ENCODE results near the gene POC1B. TPM values are rescaled to one million over a fixed set of nuclear protein-coding genes. Genes with fewer than 3 reads are reported as not detected.

Gene POC1B
- total RNA-seq, 1 experiment from 2014 or later = 25.0 TPM

DNA sequence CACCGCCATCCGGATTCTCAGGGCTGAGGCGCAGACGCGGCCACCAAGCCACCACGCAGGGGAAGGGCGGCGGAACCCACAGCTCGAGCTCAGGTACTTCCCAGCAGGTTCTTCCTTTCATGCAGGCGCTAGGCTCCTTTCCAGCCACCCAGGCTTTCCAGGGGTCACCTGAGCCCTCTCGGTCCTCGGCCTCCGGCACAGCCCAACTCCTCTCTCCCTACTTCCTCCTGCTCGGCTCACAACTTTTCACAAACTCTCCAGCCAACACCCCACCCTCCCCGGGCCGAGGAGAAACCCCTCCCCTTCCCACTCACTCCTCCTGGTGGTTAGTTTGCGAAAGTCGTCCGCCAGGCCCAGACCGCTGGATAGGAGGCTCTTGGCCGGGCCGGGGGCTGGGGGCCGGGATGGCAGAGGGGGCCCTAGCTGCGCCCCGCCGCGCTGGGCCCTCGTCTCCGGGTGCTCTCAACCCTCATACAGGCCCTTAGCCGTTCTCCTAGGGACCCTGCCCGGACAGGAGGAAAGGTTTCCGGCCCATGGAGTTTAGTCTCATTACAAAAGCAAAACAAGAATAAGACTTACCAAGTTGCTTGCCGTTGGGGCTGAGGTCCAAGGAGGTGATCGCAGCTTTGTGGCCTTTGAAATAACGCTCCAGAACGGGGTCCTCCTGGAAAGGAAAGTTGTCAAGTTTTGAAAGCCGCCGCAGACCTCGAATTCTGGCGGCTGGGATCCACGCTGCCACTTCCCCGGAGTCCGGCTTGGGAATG, 1.1 kb downstream of the POC1B start, which contains the start of gene GALNT4:
TSS of gene GALNT4 (minus strand) at position 256 of the 764 bp plus-strand sequence. CDS start at position 9, 247 bp downstream.
- peaks cover 47% of the 10 kb centered on the region for H3K4me1 ChIP-seq (ENCODE audit: insufficient read depth, low read length)
- H3K27me3 ChIP-seq (ENCODE audit: low read length) = no peaks in the 10 kb centered on the region
- H3K9me3 ChIP-seq (ENCODE audit: low read length) = no peaks in the 10 kb centered on the region
- intact Hi-C loops (cut with micrococcal nuclease) = loop anchor here (1.0 to 10.0 kb wide), 5 partner anchors 49 to 300 kb away; partner anchors contain the start of gene DUSP6
- peak within 1 kb of the TSS; percentile 81 for H3K9ac ChIP-seq (ENCODE audit: low read length)
- ATAC-seq (peak; percentile 69), DNase-seq (peak; percentile 90)
- H3F3A ChIP-seq (ENCODE audit: low read length, unreplicated experiment) = no peaks in the 10 kb centered on the region
- H2AFZ ChIP-seq (ENCODE audit: low read length) = peak within 1 kb of the TSS; percentile 84
- TF ChIP-seq, protein P1, sequence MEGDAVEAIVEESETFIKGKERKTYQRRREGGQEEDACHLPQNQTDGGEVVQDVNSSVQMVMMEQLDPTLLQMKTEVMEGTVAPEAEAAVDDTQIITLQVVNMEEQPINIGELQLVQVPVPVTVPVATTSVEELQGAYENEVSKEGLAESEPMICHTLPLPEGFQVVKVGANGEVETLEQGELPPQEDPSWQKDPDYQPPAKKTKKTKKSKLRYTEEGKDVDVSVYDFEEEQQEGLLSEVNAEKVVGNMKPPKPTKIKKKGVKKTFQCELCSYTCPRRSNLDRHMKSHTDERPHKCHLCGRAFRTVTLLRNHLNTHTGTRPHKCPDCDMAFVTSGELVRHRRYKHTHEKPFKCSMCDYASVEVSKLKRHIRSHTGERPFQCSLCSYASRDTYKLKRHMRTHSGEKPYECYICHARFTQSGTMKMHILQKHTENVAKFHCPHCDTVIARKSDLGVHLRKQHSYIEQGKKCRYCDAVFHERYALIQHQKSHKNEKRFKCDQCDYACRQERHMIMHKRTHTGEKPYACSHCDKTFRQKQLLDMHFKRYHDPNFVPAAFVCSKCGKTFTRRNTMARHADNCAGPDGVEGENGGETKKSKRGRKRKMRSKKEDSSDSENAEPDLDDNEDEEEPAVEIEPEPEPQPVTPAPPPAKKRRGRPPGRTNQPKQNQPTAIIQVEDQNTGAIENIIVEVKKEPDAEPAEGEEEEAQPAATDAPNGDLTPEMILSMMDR (conservative IDR thresholded peaks at IDR 0.05; ENCODE audit: low read depth, low read length) = peak; percentile 75
- TF ChIP-seq EZH2 (IDR thresholded peaks at IDR 0.05; ENCODE audit: low read length, unreplicated experiment) = no peak
- peak within 1 kb of the TSS; percentile 81 for H3K27ac ChIP-seq (ENCODE audit: low read length)
- ChIA-PET CTCF (interaction anchor here (0.6 kb wide), 1 partner anchor 466 kb away, joined by 4 read pairs; no protein-coding TSS in a partner anchor), POLR2A (ENCODE audit: unreplicated experiment) (no interaction called here)
- H3K79me2 ChIP-seq (ENCODE audit: low read length) = peaks cover 64% of the 10 kb centered on the region
- H3K9me2 ChIP-seq (replicated peaks; ENCODE audit: low read length) = no peaks in the 10 kb centered on the region
- peak within 1 kb of the TSS; percentile 78 for H3K4me2 ChIP-seq (ENCODE audit: low read length)
- no peaks in the 10 kb centered on the region for H4K20me1 ChIP-seq (ENCODE audit: low read length)
- peak within 1 kb of the TSS; percentile 91 for H3K4me3 ChIP-seq (ENCODE audit: low read length)
- no TSS peak for BruUV-seq (replicated peaks)
- H3K36me3 ChIP-seq (ENCODE audit: low read depth, low read length) = peaks cover 13% of the 10 kb centered on the region; the same call in 1 of the 2 replicates

DNA sequence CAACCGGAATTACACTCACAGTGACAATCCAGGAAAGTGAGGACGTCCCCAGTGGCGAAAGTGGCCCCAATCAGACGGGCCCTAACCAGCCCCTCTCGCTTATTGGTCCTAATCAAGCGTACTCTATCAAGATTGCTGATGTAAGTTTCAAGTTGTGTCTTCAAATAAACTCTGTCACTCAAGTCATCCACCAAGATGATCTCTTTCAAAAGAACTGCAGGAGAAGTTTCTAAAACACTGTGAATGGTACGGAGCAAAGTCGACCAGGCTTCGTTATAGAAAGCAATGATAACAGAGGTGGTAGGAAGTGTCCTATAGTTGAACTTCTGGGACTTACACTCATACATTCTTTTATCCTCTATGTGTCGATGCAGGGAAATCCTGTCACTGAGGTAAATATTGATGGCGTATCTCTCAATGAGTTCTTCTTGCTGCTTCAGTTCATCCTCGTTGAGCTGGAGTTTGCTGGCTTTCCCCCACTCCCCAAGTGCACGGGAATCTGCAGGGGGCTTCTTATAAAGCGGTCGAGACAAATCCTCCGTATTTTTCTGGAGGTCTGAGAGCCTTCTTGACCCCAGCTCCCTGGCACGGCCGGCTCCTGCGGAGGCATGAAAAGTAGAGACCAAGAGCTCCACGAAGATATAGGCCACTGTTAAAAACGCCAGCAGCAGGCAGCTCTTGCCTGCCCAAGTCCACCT, 1.9 kb downstream of the POC1B start:
- Histone ChIP-seq H2AFZ (ENCODE audit: low read length) (peak overlapping the region; percentile 84), H3K79me2 (ENCODE audit: low read length) (peaks cover 71% of the 10 kb centered on the region), H3K4me1 (ENCODE audit: insufficient read depth, low read length) (peaks cover 55% of the 10 kb centered on the region), H3K9me3 (ENCODE audit: low read length) (no peaks in the 10 kb centered on the region), H3F3A (ENCODE audit: low read length, unreplicated experiment) (no peaks in the 10 kb centered on the region), H3K27me3 (ENCODE audit: low read length) (no peaks in the 10 kb centered on the region), H3K4me3 (ENCODE audit: low read length) (peak overlapping the region; percentile 91), H3K36me3 (ENCODE audit: low read depth, low read length) (peaks cover 13% of the 10 kb centered on the region; the same call in 1 of the 2 replicates), H3K27ac (ENCODE audit: low read length) (peak overlapping the region; percentile 81), H3K9me2 (replicated peaks; ENCODE audit: low read length) (no peaks in the 10 kb centered on the region), H3K9ac (ENCODE audit: low read length) (peak overlapping the region; percentile 81), H4K20me1 (ENCODE audit: low read length) (no peaks in the 10 kb centered on the region), H3K4me2 (ENCODE audit: low read length) (peak overlapping the region; percentile 78)
- no peak for ATAC-seq
- intact Hi-C loops (cut with micrococcal nuclease) = loop anchor here (1.0 to 10.0 kb wide), 5 partner anchors 49 to 299 kb away; partner anchors contain the start of gene DUSP6
- ChIA-PET CTCF (interaction anchor here (0.6 kb wide), 1 partner anchor 465 kb away, joined by 4 read pairs; no protein-coding TSS in a partner anchor), POLR2A (ENCODE audit: unreplicated experiment) (no interaction called here)
- TF ChIP-seq, protein P1 (conservative IDR thresholded peaks at IDR 0.05; ENCODE audit: low read depth, low read length) = no peak
- TF ChIP-seq EZH2phosphoT487 (IDR thresholded peaks at IDR 0.05; ENCODE audit: borderline replicate concordance, low read length) = no peak
- no peak for TF ChIP-seq EZH2 (IDR thresholded peaks at IDR 0.05; ENCODE audit: low read length, unreplicated experiment)
- TSS peak; percentile 52 for BruUV-seq (replicated peaks)
- DNase-seq = no peak

All from PC-3 (cell line).